Activated CD8-positive, alpha-beta memory T cell treated with anti-CD3 and anti-CD28 coated beads for 1 hour (primary cell): Measurements from ENCODE around the gene CCDC88C.
A peak's percentile ranks its signal among the peaks of the same experiment; 100 is the strongest.

Experiments
- DNase-seq, 2 donors: peaks; one replicate each; pipeline ENCODE4 v3.0.0-alpha.2; 2020; ENCODE audit warnings: low read depth in 1 of 2; ENCODE audit errors: extremely low read depth in 1 of 2

Gene CCDC88C

GRCh38 chr14:91350813-91351511 lies 66.7 kb downstream of the CCDC88C start:
- no peak for DNase-seq

- DNase-seq = no peak
Measured at GRCh38 chr14:91350483-91350812, 67.2 kb downstream of the CCDC88C start.

GRCh38 chr14:91349481-91350074 lies 68.0 kb downstream of the CCDC88C start:
- DNase-seq = peak in 1 of 2 donors; percentile 46

GRCh38 chr14:91348845-91349465 lies 68.7 kb downstream of the CCDC88C start:
- no peak for DNase-seq

GRCh38 chr14:91346838-91347173 lies 70.8 kb downstream of the CCDC88C start:
- no peak for DNase-seq

DNA sequence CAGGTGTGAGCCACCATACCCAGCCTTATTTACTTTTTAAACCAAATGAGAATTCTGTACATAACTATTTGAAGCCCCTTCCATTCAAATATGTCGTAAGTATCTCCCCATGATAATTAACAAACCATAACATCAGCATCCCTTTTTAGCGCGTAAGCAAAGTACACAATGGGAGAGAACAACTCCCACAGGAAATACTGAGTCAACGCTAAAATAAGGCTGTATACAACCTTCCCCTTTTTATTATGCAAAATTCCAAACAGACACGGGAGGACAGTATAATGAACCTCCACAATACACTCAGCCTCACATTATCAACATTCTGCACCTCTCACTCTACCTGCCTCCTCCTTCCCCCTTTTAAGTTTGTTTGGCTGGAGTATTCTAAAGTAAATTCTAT lies 73.5 kb downstream of the CCDC88C start:
- DNase-seq = no peak

GRCh38 chr14:91343051-91343450 lies 74.6 kb downstream of the CCDC88C start:
- no peak for DNase-seq

- no peak for DNase-seq
Measured at GRCh38 chr14:91342206-91342760, 75.3 kb downstream of the CCDC88C start.

DNA sequence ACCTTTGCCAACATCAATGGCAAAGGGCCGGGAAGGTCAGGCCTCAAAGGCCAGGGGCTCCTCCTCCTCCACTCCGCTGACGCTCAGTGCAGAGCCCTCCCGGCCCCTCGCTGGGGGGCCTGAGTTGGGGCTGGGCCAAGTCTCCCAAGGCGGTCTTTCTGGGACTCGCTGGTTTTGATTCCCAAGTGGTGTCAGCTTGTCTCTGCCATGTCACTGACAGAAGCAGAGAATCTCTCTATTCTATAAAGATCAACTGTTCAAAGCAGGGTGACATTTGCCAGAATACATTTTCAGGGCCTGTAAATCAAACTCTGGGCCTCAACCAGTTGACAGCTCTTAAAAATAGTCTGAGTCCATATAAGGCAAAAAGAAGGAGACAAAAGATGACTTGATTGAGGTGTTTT lies 75.9 kb downstream of the CCDC88C start:
- DNase-seq = no peak

GRCh38 chr14:91341334-91341733 lies 76.3 kb downstream of the CCDC88C start:
- no peak for DNase-seq

DNA sequence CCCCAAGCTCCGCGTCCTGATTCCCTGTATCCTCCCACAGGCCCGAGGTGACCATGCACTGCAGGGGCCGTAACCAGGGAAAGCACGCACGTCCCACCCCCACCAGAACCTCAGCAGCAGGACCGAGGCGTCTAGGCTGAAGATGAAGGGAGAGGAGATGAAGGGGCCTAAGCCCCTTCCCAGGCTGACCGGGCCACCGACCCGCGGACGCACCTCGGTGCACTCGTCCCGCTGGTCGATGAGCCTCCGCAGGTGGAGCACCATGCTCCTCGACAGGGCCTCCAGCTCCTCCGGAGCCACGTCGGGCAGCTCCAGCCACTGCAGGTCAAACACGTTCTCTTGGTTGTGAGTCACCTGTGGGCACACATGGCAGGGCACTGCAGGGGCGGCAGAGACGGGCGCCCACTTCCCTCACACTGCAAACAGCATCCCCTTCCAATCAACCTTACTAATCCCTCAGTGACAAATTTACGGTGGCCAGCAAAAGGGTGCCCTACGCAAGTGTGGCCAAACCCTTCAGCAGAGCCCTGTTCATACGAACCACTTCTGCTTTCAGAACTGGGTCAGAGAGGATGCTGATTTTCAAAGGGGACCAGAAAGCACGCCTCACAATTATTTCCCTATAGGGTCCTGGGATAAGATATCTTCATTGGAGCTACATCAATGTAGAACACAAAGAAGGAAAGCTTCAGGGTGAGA lies 77.8 kb downstream of the CCDC88C start:
- no peak for DNase-seq

GRCh38 chr14:91339076-91339475 lies 78.5 kb downstream of the CCDC88C start:
- no peak for DNase-seq

DNA sequence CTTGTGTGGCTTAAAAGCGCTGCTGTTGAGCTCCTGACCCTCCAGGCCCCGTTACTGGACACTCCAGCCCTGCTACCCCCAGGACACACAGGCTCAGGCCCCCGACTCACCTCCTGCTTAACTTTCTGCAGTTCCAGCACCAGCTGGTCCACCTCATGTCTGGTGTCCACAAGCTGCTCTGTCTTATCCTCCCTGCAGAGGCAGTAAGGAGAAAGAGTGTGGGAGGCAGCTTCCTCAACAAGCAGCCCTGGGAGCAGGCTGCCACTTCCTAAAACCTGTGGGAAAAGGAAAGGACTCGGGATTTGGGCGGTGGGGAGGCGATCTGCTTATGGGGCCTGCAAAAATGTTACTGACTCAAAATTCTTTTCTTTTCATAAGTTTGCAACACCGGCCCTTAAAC lies 79.2 kb downstream of the CCDC88C start:
- no peak for DNase-seq

DNA sequence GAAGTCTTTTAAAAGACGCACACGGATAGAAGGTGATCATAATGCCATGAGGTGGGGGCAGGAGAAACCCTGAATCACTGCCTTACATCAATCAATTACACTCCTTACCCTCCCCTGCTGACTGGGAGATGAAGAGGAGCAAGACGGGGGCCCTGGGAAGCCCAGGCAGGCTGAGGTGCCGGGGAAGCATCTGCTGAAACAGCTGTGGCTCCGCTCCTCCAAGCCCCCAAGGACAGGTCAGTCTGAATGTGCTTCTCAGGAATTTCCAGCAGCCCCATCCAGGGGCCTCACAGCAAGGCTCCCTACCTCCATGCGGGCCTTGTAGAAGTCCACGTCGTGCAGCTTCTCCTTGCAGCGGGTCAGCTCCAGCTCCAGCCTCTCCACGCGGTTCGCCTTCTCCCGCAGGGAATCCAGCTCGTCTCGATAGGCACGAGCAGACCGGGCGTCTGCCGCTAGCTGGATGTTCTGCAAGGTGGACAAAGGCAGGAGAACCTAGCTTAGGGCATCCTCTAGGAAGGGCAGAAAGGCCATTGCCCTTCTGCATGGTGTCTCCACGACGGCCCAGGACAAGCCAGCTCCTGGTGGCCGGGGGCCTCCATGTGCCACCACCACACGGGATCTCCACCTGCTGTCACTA lies 79.8 kb downstream of the CCDC88C start:
- DNase-seq = no peak

DNA sequence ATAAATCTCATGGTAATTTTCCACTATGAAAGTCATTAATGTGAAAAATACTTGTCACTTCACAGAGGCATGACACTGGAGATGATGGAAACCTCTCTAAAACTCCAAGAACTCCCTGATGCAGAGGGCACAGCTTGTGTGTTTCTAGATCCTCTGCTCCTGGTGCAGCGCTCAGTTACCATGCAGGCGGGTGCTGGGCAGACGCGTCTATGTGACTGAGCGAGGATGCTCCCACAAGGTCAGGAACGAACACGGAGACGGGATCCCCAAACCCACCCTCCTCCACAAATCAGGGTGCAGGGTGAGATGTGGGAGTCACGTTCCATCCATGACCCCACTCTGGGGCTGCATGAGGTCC lies 81.5 kb downstream of the CCDC88C start:
- DNase-seq = no peak

GRCh38 chr14:91335191-91336092 lies 82.2 kb downstream of the CCDC88C start:
- no peak for DNase-seq

DNA sequence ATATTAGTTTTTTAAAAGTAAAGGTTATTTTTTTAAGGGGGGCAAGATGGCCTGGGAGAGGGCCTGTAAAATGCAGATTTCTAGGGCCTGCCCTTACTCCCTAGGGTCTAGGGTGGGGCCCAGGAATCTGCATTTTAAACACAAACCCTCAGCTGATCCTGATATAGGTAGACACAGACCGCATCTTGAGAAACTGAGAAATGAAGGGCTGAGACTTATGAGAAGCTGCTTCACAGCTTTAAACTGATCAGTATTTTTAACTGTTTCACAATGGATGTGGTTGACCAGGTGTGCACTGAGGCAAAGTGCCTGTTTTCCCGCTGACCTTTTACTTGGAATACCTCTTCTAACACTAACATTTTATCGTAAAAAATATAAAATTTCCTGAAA lies 84.0 kb downstream of the CCDC88C start:
- DNase-seq = no peak

- DNase-seq = no peak
Measured at GRCh38 chr14:91332986-91333649, 84.5 kb downstream of the CCDC88C start.

DNA sequence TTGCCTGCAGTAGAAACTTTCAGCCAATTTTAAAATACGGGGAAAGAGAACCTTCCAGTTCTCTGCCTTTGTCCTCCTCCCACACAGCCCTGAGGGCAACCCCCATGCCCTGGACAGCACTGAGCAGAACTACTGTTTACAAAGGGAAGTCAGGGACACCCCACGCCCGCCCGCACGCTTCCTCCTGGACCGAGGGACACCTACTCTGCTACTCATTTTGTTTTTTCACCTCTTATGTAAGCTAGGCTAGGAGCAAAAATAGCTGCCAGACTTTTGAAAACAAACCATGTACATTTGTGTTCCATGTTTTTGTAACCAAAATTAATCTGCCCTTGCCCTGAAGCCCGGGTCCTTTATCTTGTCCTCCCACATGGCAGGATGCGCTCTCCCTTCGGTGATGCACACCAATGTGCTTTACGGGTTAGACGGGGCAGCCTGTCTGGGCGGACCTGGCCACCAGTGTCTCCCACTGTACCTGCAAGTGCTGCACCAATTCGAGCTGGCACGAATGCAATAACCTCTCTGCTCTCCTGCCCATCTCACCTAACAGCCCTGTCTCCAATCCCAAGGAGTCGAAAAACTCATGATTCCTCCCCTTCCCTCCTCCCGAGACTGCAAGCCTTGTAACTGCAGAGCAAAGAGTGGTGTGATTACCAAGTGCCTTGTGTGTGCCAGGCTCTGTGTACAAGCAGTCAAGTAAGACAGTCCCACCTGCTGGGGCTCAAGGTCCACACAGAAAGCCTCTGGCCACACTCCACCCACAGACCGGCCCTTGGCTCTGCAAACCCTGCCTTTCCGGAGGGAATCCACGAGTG lies 85.2 kb downstream of the CCDC88C start:
- no peak for DNase-seq
